22Rv1 (cell line): ENCODE data around the gene CRYAA.

Experiments
- H3K27ac ChIP-seq: fragments of 450-650 bp; 2 replicates; pipeline ENCODE4 v1.5.1; 2017
- ZFX ChIP-seq: fragments of 450-650 bp; IDR thresholded peaks from 2 replicates; pipeline ENCODE4 v1.6.1; 2017; ENCODE audit warnings: antibody characterized with exemption, borderline replicate concordance
- TF ChIP-seq, protein P1 (sequence below): fragments of 450-650 bp; IDR thresholded peaks from 2 replicates; pipeline ENCODE4 v1.5.1; 2017; ENCODE audit warnings: mild to moderate bottlenecking

CRYAA gene

DNA sequence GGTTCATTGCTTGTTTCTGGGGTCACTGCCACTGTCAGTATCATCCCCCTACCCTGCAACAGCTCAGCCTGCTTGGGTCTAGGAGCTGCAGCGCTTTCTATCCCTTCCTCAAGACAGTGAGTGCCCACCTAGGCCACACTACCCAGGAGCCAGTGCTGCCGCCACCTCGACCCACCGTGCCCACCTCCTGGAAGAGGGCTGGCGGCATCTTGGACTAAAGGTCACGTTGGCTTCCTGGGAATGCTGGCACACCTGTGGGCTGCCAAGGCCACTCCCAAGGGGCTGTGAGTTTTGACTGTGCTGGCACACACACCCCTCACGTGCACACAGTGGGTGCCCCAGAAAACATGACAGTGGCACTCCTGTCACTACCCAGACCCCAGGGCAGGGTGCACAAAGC lies 22.1 kb downstream of the CRYAA start:
- TF ChIP-seq, protein P1, sequence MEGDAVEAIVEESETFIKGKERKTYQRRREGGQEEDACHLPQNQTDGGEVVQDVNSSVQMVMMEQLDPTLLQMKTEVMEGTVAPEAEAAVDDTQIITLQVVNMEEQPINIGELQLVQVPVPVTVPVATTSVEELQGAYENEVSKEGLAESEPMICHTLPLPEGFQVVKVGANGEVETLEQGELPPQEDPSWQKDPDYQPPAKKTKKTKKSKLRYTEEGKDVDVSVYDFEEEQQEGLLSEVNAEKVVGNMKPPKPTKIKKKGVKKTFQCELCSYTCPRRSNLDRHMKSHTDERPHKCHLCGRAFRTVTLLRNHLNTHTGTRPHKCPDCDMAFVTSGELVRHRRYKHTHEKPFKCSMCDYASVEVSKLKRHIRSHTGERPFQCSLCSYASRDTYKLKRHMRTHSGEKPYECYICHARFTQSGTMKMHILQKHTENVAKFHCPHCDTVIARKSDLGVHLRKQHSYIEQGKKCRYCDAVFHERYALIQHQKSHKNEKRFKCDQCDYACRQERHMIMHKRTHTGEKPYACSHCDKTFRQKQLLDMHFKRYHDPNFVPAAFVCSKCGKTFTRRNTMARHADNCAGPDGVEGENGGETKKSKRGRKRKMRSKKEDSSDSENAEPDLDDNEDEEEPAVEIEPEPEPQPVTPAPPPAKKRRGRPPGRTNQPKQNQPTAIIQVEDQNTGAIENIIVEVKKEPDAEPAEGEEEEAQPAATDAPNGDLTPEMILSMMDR, result no peak
- no peak for TF ChIP-seq ZFX
- no peak overlapping the region for H3K27ac ChIP-seq

DNA sequence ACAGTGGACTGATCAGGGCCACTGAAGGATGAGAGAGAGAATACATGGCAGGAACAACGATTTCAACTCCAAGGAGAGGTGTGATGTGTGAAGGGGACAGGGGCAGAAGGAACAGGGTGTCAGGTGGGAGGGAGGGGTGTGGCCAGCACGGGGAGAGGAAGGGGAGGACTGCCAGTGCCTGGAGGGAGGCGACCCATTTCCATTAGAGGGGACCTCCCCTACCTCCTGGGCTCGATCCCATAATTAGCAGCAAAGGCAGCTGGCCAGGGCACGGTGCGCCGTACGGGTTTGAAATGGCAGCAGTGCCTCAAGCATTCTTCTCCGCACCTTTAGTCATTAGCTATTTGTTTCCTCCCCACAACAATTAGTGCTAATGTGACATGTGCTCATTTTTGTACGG lies 22.7 kb downstream of the CRYAA start:
- H3K27ac ChIP-seq, result no peak overlapping the region
- TF ChIP-seq, protein P1, result no peak
- TF ChIP-seq ZFX, result no peak

DNA sequence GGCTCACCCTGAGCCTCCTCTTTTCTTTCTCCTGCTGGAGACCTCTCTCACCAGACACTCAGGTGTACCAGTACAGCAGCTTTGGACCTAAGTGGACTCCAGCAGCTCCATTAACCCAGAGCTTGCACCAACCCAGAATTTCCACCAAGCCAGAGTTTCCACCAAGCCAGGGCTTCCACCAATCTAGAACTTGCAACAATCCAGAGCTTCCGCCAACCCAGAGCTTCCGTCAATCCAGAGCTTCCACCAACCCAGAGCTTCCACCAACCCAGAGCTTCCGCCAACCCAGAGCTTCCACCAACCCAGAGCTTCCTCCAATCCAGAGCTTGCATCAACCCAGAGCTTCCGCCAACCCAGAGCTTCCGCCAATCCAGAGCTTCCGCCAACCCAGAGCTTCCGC lies 23.2 kb downstream of the CRYAA start:
- TF ChIP-seq, protein P1, result no peak
- no peak for TF ChIP-seq ZFX
- no peak overlapping the region for H3K27ac ChIP-seq

- no peak overlapping the region for H3K27ac ChIP-seq
- TF ChIP-seq, protein P1, result no peak
- no peak for TF ChIP-seq ZFX
These were observed 23.8 kb downstream of the CRYAA start for GRCh38 chr21:43192501-43193081.

GRCh38 chr21:43193088-43193650 lies 24.4 kb downstream of the CRYAA start:
- TF ChIP-seq, protein P1, result no peak
- no peak for TF ChIP-seq ZFX

GRCh38 chr21:43193651-43194302 lies 25.0 kb downstream of the CRYAA start:
- TF ChIP-seq, protein P1, result no peak
- no peak for TF ChIP-seq ZFX
- no peak overlapping the region for H3K27ac ChIP-seq

More at GRCh38 chr21:43193088-43193650, 24.4 kb downstream of the CRYAA start:
- H3K27ac ChIP-seq, result no peak overlapping the region
